HEK293 (cell line): ENCODE results near the gene NINJ2.

Experiments used
- CTCF ChIA-PET: fragments of 350-600 bp; formaldehyde crosslinking; extraction: SDS; loops from one replicate; lab custom pipeline; 2021; ENCODE audit warnings: antibody characterized with exemption; lab: Yijun Ruan, JAX
- POLR2A ChIA-PET: fragments of 300-600 bp; formaldehyde crosslinking; extraction: SDS; loops from one replicate; lab custom pipeline; 2020; ENCODE audit warnings: antibody characterized with exemption, inconsistent platforms; lab: Yijun Ruan, JAX
- H3K27ac ChIP-seq: fragments of 200-500 bp; sonication (Bioruptor generic); 2 replicates; pipeline ENCODE4 v1.5.1; 2014; ENCODE audit warnings: low read depth, low read length, control low read depth, inconsistent platforms; ENCODE audit errors: extremely low read depth
- H3K36me3 ChIP-seq, 2 experiments: fragments of 200-500 bp in 1 of 2; sonication (Bioruptor generic) in 1 of 2; 1 replicate in 1 of 2; 2 replicates in 1 of 2; pipeline ENCODE4 v1.5.1; 2014 to 2017; ENCODE audit warnings: inconsistent platforms in 2 of 2, low read length in 2 of 2; ENCODE audit not compliant: control insufficient read depth in 2 of 2, insufficient read depth in 1 of 2
- H3K4me1 ChIP-seq: fragments of 200-500 bp; sonication (Bioruptor generic); 2 replicates; pipeline ENCODE4 v1.5.1; 2014; ENCODE audit warnings: mild to moderate bottlenecking, low read length, inconsistent platforms; ENCODE audit not compliant: control insufficient read depth, insufficient read depth
- H3K4me3 ChIP-seq: 2 replicates; pipeline ENCODE4 v1.5.1; 2011; ENCODE audit warnings: low read depth, mild to moderate bottlenecking, control low read depth, low read length, moderate library complexity
- H3K9me3 ChIP-seq: fragments of 200-500 bp; sonication (Bioruptor generic); 2 replicates; pipeline ENCODE4 v1.5.1; 2014; ENCODE audit warnings: low read depth, low read length, inconsistent platforms; ENCODE audit not compliant: control insufficient read depth, insufficient read depth
- EGR2 ChIP-seq: fragments of 450-650 bp; formaldehyde crosslinking; IDR thresholded peaks from 2 replicates; pipeline ENCODE4 v1.5.1; 2016; ENCODE audit warnings: low read depth, missing biosample characterization, missing genetic modification characterization
- HOXD13 ChIP-seq: sonication (generic); formaldehyde crosslinking; IDR thresholded peaks from 2 replicates; pipeline ENCODE4 v1.8.0; 2022; ENCODE audit warnings: missing genetic modification reagents, borderline replicate concordance
- TRIM28 ChIP-seq: IDR thresholded peaks from 2 replicates; pipeline ENCODE4 v1.6.1; 2011; ENCODE audit warnings: low read length, control low read depth, borderline replicate concordance
- ZBTB1 ChIP-seq: fragments of 450-650 bp; formaldehyde crosslinking; IDR thresholded peaks from 2 replicates; pipeline ENCODE4 v1.5.1; 2016; ENCODE audit warnings: missing biosample characterization, missing genetic modification characterization
- ZBTB7A ChIP-seq: fragments of 450-650 bp; formaldehyde crosslinking; IDR thresholded peaks from 2 replicates; pipeline ENCODE4 v1.5.1; 2016; ENCODE audit warnings: low read depth, missing biosample characterization, missing genetic modification characterization
- ZBTB8A ChIP-seq: fragments of 450-650 bp; formaldehyde crosslinking; IDR thresholded peaks from 2 replicates; pipeline ENCODE4 v1.5.1; 2016; ENCODE audit warnings: missing biosample characterization, missing genetic modification characterization
- ZFHX2 ChIP-seq: fragments of 450-650 bp; formaldehyde crosslinking; conservative IDR thresholded peaks from 2 replicates; pipeline ENCODE4 v1.5.1; 2016; ENCODE audit warnings: missing biosample characterization, missing genetic modification characterization
- ZFP69B ChIP-seq: fragments of 450-650 bp; formaldehyde crosslinking; IDR thresholded peaks from 2 replicates; pipeline ENCODE4 v1.5.1; 2016; ENCODE audit warnings: missing biosample characterization, missing genetic modification characterization
- ZNF214 ChIP-seq: fragments of 450-650 bp; formaldehyde crosslinking; IDR thresholded peaks from 2 replicates; pipeline ENCODE4 v1.5.1; 2017; ENCODE audit warnings: missing biosample characterization, mild to moderate bottlenecking, missing genetic modification characterization, borderline replicate concordance
- ZNF248 ChIP-seq: fragments of 450-650 bp; formaldehyde crosslinking; IDR thresholded peaks from 2 replicates; pipeline ENCODE4 v1.5.1; 2017; ENCODE audit warnings: missing biosample characterization, missing genetic modification characterization
- ZNF404 ChIP-seq: fragments of 450-650 bp; formaldehyde crosslinking; IDR thresholded peaks from 2 replicates; pipeline ENCODE4 v1.5.1; 2017; ENCODE audit warnings: missing biosample characterization, missing genetic modification characterization
- ZNF600 ChIP-seq: fragments of 450-650 bp; formaldehyde crosslinking; IDR thresholded peaks from 2 replicates; pipeline ENCODE4 v1.5.1; 2016; ENCODE audit warnings: missing biosample characterization, missing genetic modification characterization
- ZNF785 ChIP-seq: fragments of 450-650 bp; formaldehyde crosslinking; IDR thresholded peaks from 2 replicates; pipeline ENCODE4 v1.5.1; 2016; ENCODE audit warnings: missing biosample characterization, missing genetic modification characterization
- ZNF792 ChIP-seq: fragments of 450-650 bp; formaldehyde crosslinking; IDR thresholded peaks from 2 replicates; pipeline ENCODE4 v1.5.1; 2016; ENCODE audit warnings: missing biosample characterization, missing genetic modification characterization
- ZSCAN30 ChIP-seq: fragments of 450-650 bp; IDR thresholded peaks from 2 replicates; pipeline ENCODE4 v1.5.1; 2018; ENCODE audit warnings: missing biosample characterization, mild to moderate bottlenecking, missing genetic modification characterization, moderate library complexity
- ZXDB ChIP-seq: fragments of 450-650 bp; formaldehyde crosslinking; IDR thresholded peaks from 2 replicates; pipeline ENCODE4 v1.5.1; 2016; ENCODE audit warnings: missing biosample characterization, missing genetic modification characterization
- TF ChIP-seq, protein P1 (sequence below): fragments of 450-650 bp; formaldehyde crosslinking; IDR thresholded peaks from 2 replicates; pipeline ENCODE4 v1.5.1; 2016; ENCODE audit warnings: missing biosample characterization, missing genetic modification characterization
- TF ChIP-seq, protein P2 (sequence below): fragments of 450-650 bp; formaldehyde crosslinking; optimal IDR thresholded peaks from 2 replicates; pipeline ENCODE3; 2016; ENCODE audit warnings: missing biosample characterization, mild to moderate bottlenecking, missing genetic modification characterization
- TF ChIP-seq, protein P3 (sequence below): fragments of 450-650 bp; formaldehyde crosslinking; IDR thresholded peaks from 2 replicates; pipeline ENCODE4 v1.5.1; 2016; ENCODE audit warnings: missing biosample characterization, missing genetic modification characterization
- TF ChIP-seq, protein P4 (sequence below): fragments of 450-650 bp; formaldehyde crosslinking; IDR thresholded peaks from 2 replicates; pipeline ENCODE4 v1.5.1; 2017; ENCODE audit warnings: missing biosample characterization, missing genetic modification characterization
- TF ChIP-seq, protein P5 (sequence below): fragments of 450-650 bp; formaldehyde crosslinking; IDR thresholded peaks from 2 replicates; pipeline ENCODE4 v1.5.1; 2017; ENCODE audit warnings: missing biosample characterization, missing genetic modification characterization

NINJ2 gene

GRCh38 chr12:588024-588322 is 75.3 kb downstream of the NINJ2 start (continued):
- TF ChIP-seq, protein P1, sequence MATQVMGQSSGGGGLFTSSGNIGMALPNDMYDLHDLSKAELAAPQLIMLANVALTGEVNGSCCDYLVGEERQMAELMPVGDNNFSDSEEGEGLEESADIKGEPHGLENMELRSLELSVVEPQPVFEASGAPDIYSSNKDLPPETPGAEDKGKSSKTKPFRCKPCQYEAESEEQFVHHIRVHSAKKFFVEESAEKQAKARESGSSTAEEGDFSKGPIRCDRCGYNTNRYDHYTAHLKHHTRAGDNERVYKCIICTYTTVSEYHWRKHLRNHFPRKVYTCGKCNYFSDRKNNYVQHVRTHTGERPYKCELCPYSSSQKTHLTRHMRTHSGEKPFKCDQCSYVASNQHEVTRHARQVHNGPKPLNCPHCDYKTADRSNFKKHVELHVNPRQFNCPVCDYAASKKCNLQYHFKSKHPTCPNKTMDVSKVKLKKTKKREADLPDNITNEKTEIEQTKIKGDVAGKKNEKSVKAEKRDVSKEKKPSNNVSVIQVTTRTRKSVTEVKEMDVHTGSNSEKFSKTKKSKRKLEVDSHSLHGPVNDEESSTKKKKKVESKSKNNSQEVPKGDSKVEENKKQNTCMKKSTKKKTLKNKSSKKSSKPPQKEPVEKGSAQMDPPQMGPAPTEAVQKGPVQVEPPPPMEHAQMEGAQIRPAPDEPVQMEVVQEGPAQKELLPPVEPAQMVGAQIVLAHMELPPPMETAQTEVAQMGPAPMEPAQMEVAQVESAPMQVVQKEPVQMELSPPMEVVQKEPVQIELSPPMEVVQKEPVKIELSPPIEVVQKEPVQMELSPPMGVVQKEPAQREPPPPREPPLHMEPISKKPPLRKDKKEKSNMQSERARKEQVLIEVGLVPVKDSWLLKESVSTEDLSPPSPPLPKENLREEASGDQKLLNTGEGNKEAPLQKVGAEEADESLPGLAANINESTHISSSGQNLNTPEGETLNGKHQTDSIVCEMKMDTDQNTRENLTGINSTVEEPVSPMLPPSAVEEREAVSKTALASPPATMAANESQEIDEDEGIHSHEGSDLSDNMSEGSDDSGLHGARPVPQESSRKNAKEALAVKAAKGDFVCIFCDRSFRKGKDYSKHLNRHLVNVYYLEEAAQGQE (tag by site-specific recombination): no peak
- TF ChIP-seq ZNF600 (tag by site-specific recombination): no peak
- TF ChIP-seq, protein P2, sequence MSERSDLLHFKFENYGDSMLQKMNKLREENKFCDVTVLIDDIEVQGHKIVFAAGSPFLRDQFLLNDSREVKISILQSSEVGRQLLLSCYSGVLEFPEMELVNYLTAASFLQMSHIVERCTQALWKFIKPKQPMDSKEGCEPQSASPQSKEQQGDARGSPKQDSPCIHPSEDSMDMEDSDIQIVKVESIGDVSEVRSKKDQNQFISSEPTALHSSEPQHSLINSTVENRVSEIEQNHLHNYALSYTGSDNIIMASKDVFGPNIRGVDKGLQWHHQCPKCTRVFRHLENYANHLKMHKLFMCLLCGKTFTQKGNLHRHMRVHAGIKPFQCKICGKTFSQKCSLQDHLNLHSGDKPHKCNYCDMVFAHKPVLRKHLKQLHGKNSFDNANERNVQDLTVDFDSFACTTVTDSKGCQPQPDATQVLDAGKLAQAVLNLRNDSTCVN (tag by site-specific recombination): no peak
- TF ChIP-seq, all 188 proteins: peak for 0

DNA sequence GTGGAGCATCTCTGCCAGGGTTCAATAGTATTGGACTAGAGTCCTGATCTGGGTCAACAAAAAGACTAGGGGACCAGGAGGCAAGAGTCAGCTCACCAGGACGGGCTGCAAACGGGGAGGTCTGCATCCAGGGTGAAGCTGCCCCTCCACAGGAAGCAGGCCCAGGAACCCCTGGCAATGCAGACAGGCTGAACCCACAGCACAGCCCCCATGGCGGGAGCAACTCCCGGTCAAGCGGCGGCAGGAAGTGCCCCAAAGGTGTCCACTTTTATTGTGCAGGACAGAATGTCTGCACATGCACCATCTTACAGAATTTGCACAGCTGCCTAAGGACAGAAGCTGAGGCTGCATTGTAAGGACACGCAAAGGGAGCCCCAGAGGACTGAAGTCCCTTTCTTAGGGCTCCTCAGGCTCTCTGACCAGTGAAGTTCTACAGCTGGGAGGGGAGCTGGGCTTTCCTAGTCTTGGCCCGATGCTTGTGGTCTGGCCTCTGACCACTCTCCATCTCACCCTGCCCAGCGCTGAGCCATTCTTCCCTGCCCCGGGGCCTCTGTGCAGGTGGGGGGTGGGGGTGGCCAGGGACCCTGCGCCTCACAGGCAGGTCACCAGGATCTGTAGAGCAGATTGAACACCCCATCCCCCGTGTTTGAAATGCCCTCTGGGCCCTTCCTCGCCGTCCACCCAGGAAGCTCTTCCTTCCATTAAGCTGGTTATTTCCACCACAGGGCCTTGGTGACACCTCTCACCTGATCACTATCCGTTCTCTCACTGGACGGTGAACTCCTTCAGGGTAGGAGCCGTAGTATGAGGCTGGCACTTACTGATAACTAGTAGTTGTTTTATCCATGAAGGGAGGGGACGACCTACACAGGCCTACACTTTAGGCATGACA is 75.9 kb downstream of the NINJ2 start:
- ChIA-PET POLR2A (no interaction called here), CTCF (no interaction called here)
- H3K27ac ChIP-seq: no peak overlapping the region
- H3K4me3 ChIP-seq: no peak overlapping the region
- no peaks in the 10 kb centered on the region for H3K9me3 ChIP-seq
- no peak for TF ChIP-seq ZNF404 (tag by site-specific recombination)
- no peak for TF ChIP-seq ZBTB8A
- no peak for TF ChIP-seq ZBTB7A (tag by site-specific recombination)
- no peak for TF ChIP-seq ZNF792 (tag by site-specific recombination)
- TF ChIP-seq, protein P3, sequence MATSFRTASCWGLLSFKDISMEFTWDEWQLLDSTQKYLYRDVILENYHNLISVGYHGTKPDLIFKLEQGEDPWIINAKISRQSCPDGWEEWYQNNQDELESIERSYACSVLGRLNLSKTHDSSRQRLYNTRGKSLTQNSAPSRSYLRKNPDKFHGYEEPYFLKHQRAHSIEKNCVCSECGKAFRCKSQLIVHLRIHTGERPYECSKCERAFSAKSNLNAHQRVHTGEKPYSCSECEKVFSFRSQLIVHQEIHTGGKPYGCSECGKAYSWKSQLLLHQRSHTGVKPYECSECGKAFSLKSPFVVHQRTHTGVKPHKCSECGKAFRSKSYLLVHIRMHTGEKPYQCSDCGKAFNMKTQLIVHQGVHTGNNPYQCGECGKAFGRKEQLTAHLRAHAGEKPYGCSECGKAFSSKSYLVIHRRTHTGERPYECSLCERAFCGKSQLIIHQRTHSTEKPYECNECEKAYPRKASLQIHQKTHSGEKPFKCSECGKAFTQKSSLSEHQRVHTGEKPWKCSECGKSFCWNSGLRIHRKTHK: no peak
- TF ChIP-seq ZBTB1 (tag by site-specific recombination): no peak
- H3K36me3 ChIP-seq: no peaks in the 10 kb centered on the region
- no peaks in the 10 kb centered on the region for H3K4me1 ChIP-seq

DNA sequence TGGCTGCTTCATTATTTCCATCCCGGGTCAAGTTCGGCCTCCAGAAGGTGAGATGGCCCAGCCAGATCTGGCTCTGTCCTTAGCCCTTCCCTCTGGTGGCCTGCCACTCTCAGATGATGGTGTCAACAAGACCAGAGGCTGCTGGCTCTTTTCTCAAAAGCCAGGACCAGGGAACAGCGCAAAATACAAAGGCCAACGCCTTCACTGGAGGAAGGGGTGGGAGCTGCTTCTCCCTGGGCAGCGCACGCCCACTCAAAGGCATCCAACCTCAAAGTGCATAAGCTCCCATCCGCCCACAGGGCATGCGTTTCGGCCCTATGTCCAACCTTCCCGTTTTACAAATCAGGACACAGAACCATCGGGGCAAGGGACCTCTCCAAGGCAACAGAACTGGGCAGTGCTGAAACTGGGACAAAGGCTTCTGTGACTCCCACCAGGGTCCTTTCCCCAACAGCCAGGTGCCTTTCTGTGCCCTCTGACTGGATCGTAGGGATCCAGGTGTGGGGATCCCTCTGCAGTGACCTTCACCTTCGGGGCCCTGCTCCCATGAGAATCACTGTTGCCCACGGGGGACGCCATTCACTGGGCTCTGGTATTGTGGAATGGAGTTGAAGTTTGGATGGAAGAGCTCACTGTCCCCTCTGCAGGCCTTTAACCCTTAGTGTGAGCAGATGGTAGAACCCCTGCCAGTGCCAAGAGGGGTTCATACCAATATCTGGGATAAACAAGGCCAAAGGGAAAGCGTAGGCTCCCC is 76.8 kb downstream of the NINJ2 start:
- Histone ChIP-seq H3K36me3 (no peaks in the 10 kb centered on the region), H3K4me1 (no peaks in the 10 kb centered on the region), H3K4me3 (no peak overlapping the region), H3K27ac (no peak overlapping the region), H3K9me3 (no peaks in the 10 kb centered on the region)
- no peak for TF ChIP-seq ZFP69B (tag by site-specific recombination)
- peak; percentile 70 for TF ChIP-seq EGR2 (tag by site-specific recombination)
- TF ChIP-seq, protein P4, sequence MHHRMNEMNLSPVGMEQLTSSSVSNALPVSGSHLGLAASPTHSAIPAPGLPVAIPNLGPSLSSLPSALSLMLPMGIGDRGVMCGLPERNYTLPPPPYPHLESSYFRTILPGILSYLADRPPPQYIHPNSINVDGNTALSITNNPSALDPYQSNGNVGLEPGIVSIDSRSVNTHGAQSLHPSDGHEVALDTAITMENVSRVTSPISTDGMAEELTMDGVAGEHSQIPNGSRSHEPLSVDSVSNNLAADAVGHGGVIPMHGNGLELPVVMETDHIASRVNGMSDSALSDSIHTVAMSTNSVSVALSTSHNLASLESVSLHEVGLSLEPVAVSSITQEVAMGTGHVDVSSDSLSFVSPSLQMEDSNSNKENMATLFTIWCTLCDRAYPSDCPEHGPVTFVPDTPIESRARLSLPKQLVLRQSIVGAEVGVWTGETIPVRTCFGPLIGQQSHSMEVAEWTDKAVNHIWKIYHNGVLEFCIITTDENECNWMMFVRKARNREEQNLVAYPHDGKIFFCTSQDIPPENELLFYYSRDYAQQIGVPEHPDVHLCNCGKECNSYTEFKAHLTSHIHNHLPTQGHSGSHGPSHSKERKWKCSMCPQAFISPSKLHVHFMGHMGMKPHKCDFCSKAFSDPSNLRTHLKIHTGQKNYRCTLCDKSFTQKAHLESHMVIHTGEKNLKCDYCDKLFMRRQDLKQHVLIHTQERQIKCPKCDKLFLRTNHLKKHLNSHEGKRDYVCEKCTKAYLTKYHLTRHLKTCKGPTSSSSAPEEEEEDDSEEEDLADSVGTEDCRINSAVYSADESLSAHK (tag by site-specific recombination): no peak
- peak; percentile 47; the same call in 1 of the 2 replicates for TF ChIP-seq ZFHX2 (tag by site-specific recombination)
- TF ChIP-seq, protein P5, sequence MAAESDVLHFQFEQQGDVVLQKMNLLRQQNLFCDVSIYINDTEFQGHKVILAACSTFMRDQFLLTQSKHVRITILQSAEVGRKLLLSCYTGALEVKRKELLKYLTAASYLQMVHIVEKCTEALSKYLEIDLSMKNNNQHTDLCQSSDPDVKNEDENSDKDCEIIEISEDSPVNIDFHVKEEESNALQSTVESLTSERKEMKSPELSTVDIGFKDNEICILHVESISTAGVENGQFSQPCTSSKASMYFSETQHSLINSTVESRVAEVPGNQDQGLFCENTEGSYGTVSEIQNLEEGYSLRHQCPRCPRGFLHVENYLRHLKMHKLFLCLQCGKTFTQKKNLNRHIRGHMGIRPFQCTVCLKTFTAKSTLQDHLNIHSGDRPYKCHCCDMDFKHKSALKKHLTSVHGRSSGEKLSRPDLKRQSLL (tag by site-specific recombination): no peak
- TF ChIP-seq HOXD13 (CRISPR knock-in tag): no peak
- no peak for TF ChIP-seq ZSCAN30 (tag by site-specific recombination)
- no peak for TF ChIP-seq TRIM28
- no peak for TF ChIP-seq ZNF214 (tag by site-specific recombination)
- no peak for TF ChIP-seq ZNF248 (tag by site-specific recombination)
- TF ChIP-seq ZXDB (tag by site-specific recombination): no peak
- no peak for TF ChIP-seq ZNF785 (tag by site-specific recombination)
- ChIA-PET CTCF (interaction anchor here (0.8 to 1.9 kb wide), 2 partner anchors 11 to 164 kb away, joined by 3 to 7 read pairs; no protein-coding TSS in a partner anchor), POLR2A (no interaction called here)
